HFF-Myc (cell line): ENCODE measurements around the gene CD4.

Source experiments
- DNase-seq: peaks from one replicate; pipeline ENCODE4 v3.0.0-alpha.2; 2011; ENCODE audit warnings: low read depth; ENCODE audit errors: extremely low read depth
- H3K4me3 ChIP-seq: replicated peaks from 2 replicates; pipeline ENCODE4 v1.5.1; 2011; ENCODE audit warnings: low read depth, mild to moderate bottlenecking, control low read depth, low read length
- CTCF ChIP-seq: IDR thresholded peaks from 2 replicates; pipeline ENCODE4 v1.5.1; 2012; ENCODE audit warnings: mild to moderate bottlenecking, low read depth, low read length, control low read depth; ENCODE audit errors: missing control alignments

The CD4 gene

GRCh38 chr12:6773590-6774351 is 15.6 kb upstream of the CD4 start:
- H3K4me3 ChIP-seq: no peak overlapping the region
- no peak for TF ChIP-seq CTCF
- DNase-seq: no peak

GRCh38 chr12:6774499-6775062 is 14.7 kb upstream of the CD4 start:
- no peak overlapping the region for H3K4me3 ChIP-seq
- no peak for TF ChIP-seq CTCF
- no peak for DNase-seq

- no peak overlapping the region for H3K4me3 ChIP-seq
- TF ChIP-seq CTCF: no peak
- DNase-seq: no peak
Measured at GRCh38 chr12:6775185-6776174, 13.8 kb upstream of the CD4 start.

GRCh38 chr12:6777386-6777785 is 11.9 kb upstream of the CD4 start:
- TF ChIP-seq CTCF: no peak
- DNase-seq: no peak
- H3K4me3 ChIP-seq: no peak overlapping the region

- TF ChIP-seq CTCF: no peak
- peak overlapping the region; percentile 38 for H3K4me3 ChIP-seq
- no peak for DNase-seq
Measured at GRCh38 chr12:6778217-6778573, 11.1 kb upstream of the CD4 start.

GRCh38 chr12:6778574-6779550 is 10.5 kb upstream of the CD4 start:
- H3K4me3 ChIP-seq: peak overlapping the region; percentile 38
- peak; percentile 91 for TF ChIP-seq CTCF
- peak; percentile 82 for DNase-seq
